ENCODE data around the gene PAM.
"Not testable (repeated sequence)": the region's sequence is repeated elsewhere in the genome, so short reads cannot be mapped to it uniquely, and the experiment has no call there.

The PAM gene

DNA sequence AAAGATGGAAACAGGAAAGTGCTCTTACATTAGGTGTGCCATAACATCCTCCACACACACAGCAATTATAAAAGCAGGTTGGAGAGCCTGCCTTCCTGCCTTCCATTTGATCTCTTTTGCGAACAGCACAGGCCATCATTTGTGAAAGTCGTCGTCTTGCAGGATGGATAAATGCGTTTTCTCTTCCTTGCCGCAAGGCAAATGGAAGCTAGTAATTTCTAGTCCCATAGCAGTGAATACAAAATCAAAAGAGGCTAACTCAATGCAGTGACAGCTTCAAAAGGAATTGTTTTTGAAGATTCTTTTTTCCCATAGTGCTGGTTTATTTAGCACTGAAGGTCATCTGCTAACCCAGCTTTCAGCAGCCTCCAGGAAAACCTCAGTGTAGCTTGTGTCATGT is 186.0 kb downstream of the PAM start:
- no peak for DNase-seq (ENCODE audit: low spot score)

DNA sequence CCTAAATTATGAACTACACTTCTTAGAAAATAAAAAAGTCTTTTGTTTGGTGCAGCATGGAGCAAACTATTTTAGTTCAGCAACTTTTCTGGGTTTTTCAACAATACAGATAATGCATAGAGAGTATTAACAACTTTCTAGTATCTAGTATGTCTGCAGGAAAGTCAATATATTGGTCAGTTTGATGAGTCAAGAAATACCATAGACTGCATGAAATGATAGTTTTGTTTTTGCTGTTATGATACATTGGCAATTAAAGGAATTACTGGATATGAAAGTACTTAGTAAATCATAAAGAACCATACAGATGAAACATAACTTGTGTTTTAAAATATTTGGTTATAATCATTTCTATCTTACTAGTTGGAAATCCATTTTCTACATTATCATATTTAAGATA is 191.3 kb downstream of the PAM start:
- DNase-seq (ENCODE audit: low spot score) = peak; percentile 9

DNA sequence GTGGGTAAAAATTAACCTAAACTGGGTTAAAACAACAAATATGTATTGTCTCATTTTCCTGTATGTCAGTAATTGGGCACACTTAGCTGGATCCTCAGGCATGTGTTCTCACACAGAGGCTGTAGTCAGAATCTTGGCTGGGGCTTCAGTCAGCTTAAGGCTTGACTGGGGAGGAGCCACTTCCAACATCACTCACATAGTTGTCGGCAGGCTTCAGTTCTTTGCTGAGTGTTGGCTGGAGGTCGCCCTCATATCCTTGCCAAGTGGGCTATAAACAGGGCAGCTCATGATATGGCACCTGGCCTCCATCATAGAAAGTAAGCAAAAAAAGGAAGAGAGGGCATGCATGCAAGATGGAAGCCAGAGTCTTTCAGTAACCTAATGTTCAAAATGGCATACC is 191.9 kb downstream of the PAM start:
- DNase-seq (ENCODE audit: low spot score) = no peak

DNA sequence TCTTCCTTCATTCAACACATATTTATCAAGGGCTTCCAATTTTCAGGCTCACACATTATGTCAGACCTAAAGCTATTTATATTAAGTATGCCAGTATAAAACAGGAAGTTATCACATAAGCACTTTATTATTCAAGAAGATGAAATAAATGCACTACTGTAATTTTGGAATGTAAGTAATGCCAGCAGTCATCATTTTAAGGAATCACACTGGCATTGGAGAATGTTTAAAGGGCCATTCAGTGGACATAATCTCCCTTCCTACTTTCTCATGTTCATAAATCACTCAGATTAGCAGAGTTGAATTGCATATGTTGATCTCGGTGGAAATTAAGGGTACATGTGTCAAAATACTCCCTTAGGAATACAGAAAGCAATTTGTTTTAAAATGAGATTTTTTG is 200.4 kb downstream of the PAM start:
- DNase-seq (ENCODE audit: low spot score) = no peak

- no peak for DNase-seq (ENCODE audit: low spot score)
Observed at GRCh38 chr5:102956599-102956998, 201.5 kb downstream of the PAM start.

DNA sequence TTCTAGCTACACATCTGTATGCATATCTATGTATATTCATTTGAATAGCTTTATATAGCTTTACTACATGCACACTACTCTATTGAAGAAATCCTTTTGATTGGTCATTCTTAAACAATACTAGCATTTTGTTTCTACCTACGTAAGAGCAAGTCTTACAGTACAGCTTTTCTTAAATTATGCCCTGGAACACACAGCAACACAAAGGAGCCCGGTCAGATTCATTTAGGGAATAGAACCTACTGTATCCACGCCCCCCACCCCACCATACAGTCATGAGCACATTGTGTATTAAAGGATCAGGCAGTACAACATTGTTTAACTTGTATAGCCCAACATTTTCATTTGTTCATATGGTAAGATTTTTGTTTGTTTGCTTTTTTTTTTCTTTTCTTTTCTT is 202.0 kb downstream of the PAM start:
- DNase-seq (ENCODE audit: low spot score) = no peak

GRCh38 chr5:102958481-102959011 is 203.4 kb downstream of the PAM start:
- DNase-seq (ENCODE audit: low spot score) = no peak

DNA sequence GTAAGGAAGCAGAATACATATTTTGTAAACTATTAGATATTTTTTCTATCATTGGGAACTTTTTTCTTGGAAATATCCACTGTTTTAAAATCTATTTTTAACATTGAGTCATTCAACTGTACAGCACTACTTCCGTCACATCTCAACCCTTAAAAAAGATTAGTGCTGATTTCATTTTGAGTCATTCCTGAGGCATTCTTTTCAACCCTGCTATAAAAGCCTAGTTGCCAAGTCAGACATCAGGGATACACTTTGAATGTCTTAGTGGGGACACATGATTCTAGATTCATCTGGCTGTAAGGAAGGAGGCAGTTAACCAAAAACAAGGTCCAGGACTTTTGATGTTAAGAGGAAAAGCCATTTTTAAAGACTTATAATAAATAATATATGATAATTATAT is 203.9 kb downstream of the PAM start:
- peak; percentile 46 for DNase-seq (ENCODE audit: low spot score)

GRCh38 chr5:102961671-102962070 is 206.6 kb downstream of the PAM start:
- DNase-seq (ENCODE audit: low spot score) = no peak

- no peak for DNase-seq (ENCODE audit: low spot score)
Observed at GRCh38 chr5:102965653-102966052, 210.5 kb downstream of the PAM start.

GRCh38 chr5:102969641-102970040 is 214.5 kb downstream of the PAM start:
- no peak for DNase-seq (ENCODE audit: low spot score)

DNA sequence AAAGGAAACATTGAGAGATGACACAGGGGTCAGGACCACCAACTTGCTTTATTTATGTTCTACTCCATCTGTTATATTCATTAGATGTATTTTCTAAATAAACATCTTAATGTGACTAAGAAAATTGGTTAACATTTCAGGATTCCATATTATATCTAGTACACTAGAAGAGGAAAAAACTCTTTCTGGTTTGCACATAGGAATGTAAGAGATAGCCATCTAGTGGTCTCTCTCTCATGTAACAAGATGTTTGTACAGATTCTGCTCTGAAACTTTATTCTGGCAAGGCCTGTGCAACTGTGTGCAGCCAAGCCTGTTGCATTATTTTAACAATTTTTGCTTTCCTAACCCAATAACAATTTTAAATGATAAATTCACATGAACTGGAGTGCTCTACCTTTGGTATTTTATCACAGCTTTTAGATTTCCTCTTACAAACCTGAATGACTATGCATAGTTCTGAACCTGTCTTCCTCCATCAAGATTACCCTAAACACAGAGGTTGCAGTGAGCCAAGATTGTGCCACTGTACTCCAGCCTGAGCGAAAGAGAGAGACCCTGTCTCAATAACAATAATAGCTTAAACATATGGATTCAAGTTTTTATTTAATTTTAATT is 216.7 kb downstream of the PAM start:
- DNase-seq (ENCODE audit: low spot score) = peak; percentile 9

DNA sequence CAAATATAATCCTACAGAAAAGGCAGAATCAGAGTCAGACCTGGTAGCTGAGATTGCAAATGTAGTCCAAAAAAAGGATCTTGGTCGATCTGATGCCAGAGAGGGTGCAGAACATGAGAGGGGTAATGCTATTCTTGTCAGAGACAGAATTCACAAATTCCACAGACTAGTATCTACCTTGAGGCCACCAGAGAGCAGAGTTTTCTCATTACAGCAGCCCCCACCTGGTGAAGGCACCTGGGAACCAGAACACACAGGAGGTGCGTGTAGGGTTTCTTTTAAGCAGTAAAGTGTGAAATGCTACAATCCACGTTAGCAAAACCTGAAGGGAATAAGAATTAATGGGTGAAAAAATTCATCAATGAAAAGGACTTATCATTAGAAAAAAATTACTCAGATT is 219.1 kb downstream of the PAM start:
- no peak for DNase-seq (ENCODE audit: low spot score)

DNA sequence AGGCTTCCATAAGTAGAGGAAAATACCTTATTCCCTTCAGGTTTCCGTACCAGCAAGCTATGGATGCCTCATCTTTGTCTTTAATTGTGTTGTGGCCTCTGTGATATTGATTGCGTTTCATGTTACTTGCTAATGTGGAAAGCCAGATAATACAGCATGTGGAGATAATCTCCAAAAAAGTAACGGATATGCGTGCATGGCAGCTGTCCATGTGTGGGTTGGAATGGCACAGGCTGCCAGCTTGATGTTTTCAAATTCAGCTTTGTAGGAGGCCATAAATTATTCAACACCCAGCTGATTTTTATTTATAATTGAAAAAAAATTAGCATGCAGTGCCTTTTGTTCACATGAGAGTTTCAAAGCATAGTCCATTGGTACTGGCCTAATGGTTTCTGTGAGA is 219.9 kb downstream of the PAM start:
- no peak for DNase-seq (ENCODE audit: low spot score)

DNA sequence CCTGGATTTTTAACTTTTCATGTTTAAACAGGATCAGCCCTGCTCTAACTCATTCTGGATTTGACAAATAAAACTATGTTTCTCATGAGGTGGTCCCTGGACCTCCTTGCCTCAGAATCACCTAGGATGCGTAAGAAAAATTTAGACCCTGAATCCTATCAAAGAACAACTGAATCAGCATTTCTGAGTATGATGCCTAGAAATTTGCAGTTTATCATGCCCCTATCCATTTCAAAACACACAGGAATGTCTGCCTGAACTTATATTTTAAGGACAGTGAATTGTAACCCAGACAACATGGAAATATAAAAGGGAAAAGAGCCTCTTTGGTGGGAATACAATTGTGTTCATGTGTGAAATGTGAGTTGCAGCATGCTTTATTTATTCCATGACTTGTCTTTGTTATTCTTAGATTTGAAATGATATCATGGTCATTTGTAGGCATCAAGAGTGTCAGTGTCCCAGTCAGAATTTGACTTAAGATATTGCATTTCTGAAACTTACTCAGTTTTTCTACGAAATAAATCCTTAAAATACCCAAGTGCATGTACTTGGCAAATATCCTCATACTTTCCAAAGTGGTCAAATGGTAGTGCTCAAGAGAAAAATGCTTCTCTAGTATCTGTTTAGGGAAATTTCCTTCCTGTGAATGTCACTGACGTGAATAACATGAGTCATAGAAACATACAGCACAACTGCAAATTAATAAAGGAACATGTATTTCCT is 220.5 kb downstream of the PAM start:
- no peak for DNase-seq (ENCODE audit: low spot score)

DNA sequence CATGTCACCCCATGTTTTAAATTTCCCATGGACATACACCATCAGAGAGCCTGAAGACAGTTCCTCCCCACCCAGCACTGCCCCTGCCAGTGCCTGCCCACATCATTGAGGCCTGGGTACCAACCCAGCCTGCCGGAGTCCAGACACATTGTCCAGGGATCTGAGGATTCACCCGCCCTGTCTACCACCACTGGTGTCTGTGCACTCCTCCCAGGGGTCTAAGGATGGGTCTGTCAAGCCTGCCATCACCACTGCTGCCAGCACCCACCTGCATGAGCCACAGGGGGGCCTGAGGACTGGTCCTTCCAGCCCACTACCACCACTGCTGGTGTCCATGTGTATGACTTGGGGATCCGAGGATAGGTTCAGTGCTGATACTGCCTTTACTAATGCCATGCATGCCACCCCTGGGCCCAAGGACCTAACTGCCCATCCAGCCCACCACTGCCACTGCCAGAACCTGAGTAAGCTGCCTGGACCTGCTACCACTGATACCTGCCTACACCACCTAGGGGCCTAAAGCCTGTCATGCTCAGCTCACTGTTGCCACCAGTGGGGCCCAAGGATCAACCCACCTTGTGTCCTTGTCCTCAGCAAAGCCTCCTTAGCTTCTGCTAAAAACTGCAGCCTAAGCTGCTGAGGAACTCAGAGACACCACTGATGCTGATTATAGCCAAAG is 227.0 kb downstream of the PAM start:
- DNase-seq (ENCODE audit: low spot score) = no peak

DNA sequence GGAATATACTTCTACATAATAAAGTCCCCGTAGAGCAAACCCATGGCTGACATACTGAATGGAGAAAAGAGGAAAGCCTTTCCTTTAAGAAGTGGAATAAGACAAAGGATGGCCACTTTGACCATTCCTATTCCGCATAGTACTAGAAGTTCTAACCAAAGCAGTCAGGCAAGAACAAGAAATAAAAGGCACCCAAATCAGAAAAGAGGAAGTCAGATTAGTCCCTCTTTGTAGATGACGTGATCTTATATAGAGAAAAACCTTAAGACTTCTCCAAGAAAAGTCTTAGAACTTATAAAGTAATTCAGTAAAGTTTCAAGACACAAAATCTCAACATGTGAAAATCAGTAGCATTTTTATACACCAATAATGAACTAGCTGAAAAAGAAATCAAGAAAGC is 231.0 kb downstream of the PAM start:
- DNase-seq (ENCODE audit: low spot score) = no peak

- no peak for DNase-seq (ENCODE audit: low spot score)
Observed at GRCh38 chr5:102988459-102988858, 233.4 kb downstream of the PAM start.

- no peak for DNase-seq (ENCODE audit: low spot score)
Observed at GRCh38 chr5:102991802-102992201, 236.7 kb downstream of the PAM start.

DNA sequence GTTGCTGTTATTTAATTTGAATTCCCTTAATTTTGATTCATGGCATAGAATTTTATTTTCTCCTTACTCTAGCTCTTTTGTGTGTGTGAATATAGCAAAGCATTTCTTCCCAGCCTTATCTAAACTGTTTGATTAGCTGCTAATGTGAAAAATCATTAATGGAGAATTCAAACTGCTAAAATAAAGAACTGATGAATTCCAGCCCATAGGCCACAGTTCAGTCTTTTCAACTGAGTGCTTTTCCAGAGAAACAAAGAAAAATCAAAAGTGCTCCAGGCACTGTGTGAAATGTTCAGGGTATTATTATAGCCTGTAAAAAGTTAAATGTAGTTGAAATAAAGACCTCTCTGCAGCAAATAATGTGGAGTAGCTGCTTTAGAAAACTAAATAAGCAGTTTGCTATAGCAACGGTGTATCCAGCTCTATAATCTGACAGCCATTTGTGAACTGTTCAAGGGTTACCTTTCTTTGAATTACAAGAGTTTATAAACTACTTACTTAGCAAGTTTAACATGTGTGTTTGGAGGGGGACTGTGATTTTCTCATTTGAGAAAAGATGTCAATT is 241.0 kb downstream of the PAM start:
- no peak for DNase-seq (ENCODE audit: low spot score)

- no peak for DNase-seq (ENCODE audit: low spot score)
Observed at GRCh38 chr5:102998224-102998623, 243.1 kb downstream of the PAM start.

GRCh38 chr5:102999191-102999590 is 244.1 kb downstream of the PAM start:
- no peak for DNase-seq (ENCODE audit: low spot score)

GRCh38 chr5:102999621-103000020 is 244.5 kb downstream of the PAM start:
- DNase-seq (ENCODE audit: low spot score) = not testable (repeated sequence)

Measured in activated CD4-positive, alpha-beta T cell treated with anti-CD3 and anti-CD28 coated beads, Interleukin-2, Interleukin-4, amounts not matched to agents 100 ng/mL and 50 ng/mL, durations not matched to agents 16 hours and 8 hours (primary cell).